ENCODE data around the gene PRIM1. TPM values are rescaled to one million over a fixed set of nuclear protein-coding genes. Genes with fewer than 3 reads are reported as not detected.
"Not testable (repeated sequence)": the region's sequence is repeated elsewhere in the genome, so short reads cannot be mapped to it uniquely, and the experiment has no call there.

The PRIM1 gene
- total RNA-seq, 4 donors from 2014 or later: 6.0 to 71.7 (median 28.6) TPM; not detected in 1

DNA sequence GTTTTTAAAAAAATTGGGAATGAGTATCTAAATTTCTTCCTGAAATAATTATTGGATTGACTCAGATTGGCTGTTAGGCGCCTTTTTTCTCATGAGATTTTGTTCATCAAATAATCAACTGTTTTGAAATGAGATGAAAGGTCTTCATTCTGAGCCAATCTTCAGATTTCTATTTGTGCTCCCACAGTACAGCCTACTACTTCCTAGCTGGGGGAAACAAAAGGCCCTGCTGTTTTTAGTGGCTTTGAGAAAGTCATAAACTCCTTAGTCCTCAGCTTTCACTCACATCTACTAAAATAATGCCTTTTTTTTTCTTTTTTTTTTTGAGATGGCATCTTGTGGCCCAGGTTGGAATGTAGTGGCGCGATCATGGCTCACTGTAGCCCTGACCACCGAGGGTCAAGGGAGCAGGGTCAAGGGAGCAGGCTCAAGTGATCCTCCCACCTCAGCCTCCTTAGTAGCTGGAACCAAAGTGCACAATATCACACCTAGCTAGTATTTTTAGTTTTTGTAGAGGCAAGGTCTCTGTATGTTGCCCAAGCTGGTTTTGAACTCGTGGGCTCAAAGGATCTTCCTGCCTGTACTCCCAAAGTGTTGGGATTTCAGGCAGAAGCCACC, 42.3 kb downstream of the PRIM1 start:
- Histone ChIP-seq H3K27ac (no peak overlapping the region), H3K36me3 (no peaks in the 10 kb centered on the region), H3K27me3 (no peaks in the 10 kb centered on the region), H3K4me1 (no peaks in the 10 kb centered on the region), H3K9me3 (no peaks in the 10 kb centered on the region), H3K4me3 (no peak overlapping the region)
- no peak for TF ChIP-seq POLR2A (IDR thresholded peaks at IDR 0.05)
- TF ChIP-seq, protein P1, sequence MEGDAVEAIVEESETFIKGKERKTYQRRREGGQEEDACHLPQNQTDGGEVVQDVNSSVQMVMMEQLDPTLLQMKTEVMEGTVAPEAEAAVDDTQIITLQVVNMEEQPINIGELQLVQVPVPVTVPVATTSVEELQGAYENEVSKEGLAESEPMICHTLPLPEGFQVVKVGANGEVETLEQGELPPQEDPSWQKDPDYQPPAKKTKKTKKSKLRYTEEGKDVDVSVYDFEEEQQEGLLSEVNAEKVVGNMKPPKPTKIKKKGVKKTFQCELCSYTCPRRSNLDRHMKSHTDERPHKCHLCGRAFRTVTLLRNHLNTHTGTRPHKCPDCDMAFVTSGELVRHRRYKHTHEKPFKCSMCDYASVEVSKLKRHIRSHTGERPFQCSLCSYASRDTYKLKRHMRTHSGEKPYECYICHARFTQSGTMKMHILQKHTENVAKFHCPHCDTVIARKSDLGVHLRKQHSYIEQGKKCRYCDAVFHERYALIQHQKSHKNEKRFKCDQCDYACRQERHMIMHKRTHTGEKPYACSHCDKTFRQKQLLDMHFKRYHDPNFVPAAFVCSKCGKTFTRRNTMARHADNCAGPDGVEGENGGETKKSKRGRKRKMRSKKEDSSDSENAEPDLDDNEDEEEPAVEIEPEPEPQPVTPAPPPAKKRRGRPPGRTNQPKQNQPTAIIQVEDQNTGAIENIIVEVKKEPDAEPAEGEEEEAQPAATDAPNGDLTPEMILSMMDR (IDR thresholded peaks at IDR 0.05): no peak
- no peak for DNase-seq
- intact Hi-C loops (cut with DNase I; ENCODE audit: low total_unique reads): no loop called here

DNA sequence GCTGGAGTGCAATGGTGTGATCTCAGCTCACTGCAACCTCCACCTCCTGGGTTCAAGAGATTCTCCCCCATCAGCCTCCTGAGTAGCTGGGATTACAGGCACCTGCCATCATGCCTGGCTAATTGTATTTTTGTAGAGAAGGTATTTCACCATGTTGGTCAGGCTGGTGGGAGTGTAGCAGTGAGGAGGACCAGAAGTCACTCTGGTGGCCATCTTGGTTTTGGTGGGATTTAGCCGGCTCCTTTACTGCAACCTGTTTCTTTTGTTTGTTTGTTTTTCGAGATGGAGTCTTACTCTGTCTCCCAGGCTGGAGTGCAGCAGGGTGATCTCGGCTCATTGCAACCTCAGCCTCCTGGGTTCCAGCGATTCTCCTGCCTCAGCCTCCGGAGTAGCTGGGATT, 47.6 kb downstream of the PRIM1 start:
- H3K4me1 ChIP-seq; H3K36me3 ChIP-seq; H3K4me3 ChIP-seq; DNase-seq; H3K27ac ChIP-seq; H3K9me3 ChIP-seq; H3K27me3 ChIP-seq; intact Hi-C loops (cut with DNase I; ENCODE audit: low total_unique reads): not testable (repeated sequence)

DNA sequence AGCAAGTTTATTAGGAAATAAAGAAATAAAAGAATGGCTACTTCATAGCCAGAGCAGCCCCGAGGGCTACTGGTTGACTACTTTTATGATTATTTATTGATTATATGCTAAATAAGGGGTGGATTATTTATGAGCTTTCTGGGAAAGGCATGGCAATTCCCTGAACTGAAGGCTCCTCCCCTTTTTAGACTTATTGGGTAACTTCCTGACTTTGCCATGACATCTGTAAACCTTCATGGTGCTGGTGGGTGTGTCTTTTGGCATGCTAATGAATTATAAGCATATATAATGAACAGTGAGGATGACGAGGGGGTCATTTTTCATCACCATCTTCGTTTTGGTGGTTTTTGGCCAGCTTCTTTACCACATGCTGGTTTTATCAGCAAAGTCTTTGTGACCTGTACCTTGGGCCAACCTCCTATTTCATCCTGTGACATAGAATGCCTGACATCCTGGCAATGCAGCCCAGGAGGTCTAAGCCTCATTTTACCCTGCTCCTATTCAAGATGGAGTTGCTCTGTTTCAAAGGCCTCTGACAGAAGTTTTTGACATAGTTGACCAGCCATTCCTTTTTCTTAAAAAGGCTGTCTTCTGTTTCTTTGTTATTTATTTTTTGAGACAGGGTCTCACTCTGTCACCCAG, 53.0 kb downstream of the PRIM1 start:
- Histone ChIP-seq H3K27me3 (no peaks in the 10 kb centered on the region), H3K4me1 (no peaks in the 10 kb centered on the region), H3K36me3 (no peaks in the 10 kb centered on the region), H3K9me3 (no peaks in the 10 kb centered on the region), H3K4me3 (no peak overlapping the region), H3K27ac (no peak overlapping the region)
- TF ChIP-seq, protein P1 (IDR thresholded peaks at IDR 0.05): no peak
- TF ChIP-seq POLR2A (IDR thresholded peaks at IDR 0.05): no peak
- intact Hi-C loops (cut with DNase I; ENCODE audit: low total_unique reads): no loop called here
- no peak for DNase-seq

DNA sequence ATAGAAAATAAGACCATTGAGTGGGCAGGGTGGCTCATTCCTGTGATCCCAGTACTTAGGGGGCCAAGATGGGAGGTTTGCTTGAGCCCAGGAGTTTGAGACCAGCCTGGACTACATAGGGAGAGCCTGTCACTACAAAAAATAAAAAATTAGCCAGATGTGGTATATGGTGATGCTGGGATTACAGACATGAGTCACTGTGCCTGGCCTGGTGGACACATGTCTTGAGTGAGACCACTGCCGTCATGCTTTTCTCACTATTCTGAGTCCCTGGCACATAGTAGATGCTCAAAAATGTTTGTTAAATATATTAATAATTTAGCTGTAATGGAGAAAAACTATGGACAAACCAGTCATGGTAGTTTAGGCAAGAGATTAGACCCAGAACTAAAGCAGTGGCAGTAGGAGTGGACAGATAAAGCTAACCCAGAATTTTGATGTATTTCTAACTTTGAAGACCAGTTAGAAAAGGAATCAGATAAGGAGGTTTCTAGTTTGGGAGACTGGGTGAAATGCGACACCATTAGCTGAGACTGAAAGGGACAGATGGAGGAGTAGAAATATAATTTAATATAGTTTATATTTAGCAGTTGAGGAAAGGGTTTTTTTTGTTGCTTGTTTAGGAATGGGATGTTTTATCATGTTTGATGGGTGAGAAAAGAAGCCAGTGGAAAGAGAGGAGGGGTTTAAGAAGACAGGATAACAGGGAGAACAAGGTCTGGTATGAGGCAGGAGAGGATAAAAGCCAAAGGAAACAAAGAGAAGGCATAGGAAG, 56.6 kb downstream of the PRIM1 start:
- no peak for DNase-seq
- no peak for TF ChIP-seq POLR2A (IDR thresholded peaks at IDR 0.05)
- TF ChIP-seq, protein P1 (IDR thresholded peaks at IDR 0.05): no peak
- no peak overlapping the region for H3K4me3 ChIP-seq
- intact Hi-C loops (cut with DNase I; ENCODE audit: low total_unique reads): no loop called here
- no peaks in the 10 kb centered on the region for H3K4me1 ChIP-seq
- H3K9me3 ChIP-seq: no peaks in the 10 kb centered on the region
- no peak overlapping the region for H3K27ac ChIP-seq
- no peaks in the 10 kb centered on the region for H3K27me3 ChIP-seq
- H3K36me3 ChIP-seq: no peaks in the 10 kb centered on the region

DNA sequence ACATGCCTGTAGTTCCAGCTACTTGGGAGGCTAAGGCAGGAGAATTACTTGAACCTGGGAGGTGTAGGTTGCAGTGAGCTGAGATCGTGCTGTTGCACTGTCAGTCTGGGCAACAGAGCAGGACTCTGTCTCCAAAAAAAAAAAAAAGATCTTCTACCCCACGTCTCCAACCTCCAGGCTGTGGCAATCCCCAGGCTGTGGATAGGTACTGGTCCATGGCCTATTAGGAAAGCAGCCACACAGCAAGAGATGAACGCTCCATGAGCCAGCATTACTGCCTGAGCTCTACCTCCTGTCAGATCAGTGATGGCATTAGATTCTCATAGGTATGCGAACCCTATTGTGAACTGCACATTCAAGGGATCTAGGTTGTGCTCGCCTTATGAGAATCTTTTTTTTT, 58.0 kb downstream of the PRIM1 start:
- Histone ChIP-seq H3K27me3 (no peaks in the 10 kb centered on the region), H3K9me3 (no peaks in the 10 kb centered on the region), H3K36me3 (no peaks in the 10 kb centered on the region), H3K4me3 (no peak overlapping the region), H3K4me1 (no peaks in the 10 kb centered on the region), H3K27ac (no peak overlapping the region)
- intact Hi-C loops (cut with DNase I; ENCODE audit: low total_unique reads): no loop called here
- no peak for TF ChIP-seq POLR2A (IDR thresholded peaks at IDR 0.05)
- TF ChIP-seq, protein P1 (IDR thresholded peaks at IDR 0.05): no peak
- DNase-seq: no peak

Data from uterus (tissue), 4 donors.